Uterus (tissue), 2 donors: ENCODE results near the gene SPIB.

Source experiments
- CTCF ChIP-seq, 4 experiments: fragments of 200-600 bp in 2 of 4; fragments of 450-650 bp in 2 of 4; sonication (generic) in 2 of 4; IDR thresholded peaks; one replicate each; pipeline ENCODE4 v1.5.1; 2016 to 2019; ENCODE audit warnings: antibody characterized with exemption in 4 of 4, mild to moderate bottlenecking in 2 of 4, moderate library complexity in 1 of 4
- POLR2A ChIP-seq, 2 donors: fragments of 450-650 bp; IDR thresholded peaks; one replicate each; pipeline ENCODE4 v1.6.1; 2016; ENCODE audit warnings: antibody characterized with exemption in 2 of 2, mild to moderate bottlenecking in 1 of 2, moderate library complexity in 1 of 2

- no peak for TF ChIP-seq POLR2A (IDR thresholded peaks at IDR 0.05)
- no peak for TF ChIP-seq CTCF (IDR thresholded peaks at IDR 0.05)
Observed at GRCh38 chr19:50430888-50431342, 12.2 kb downstream of the SPIB start.
